Lower leg skin (tissue), 4 donors: ENCODE data around the gene EVX2. TPM values are rescaled to one million over a fixed set of nuclear protein-coding genes. Genes with fewer than 3 reads are reported as not detected.

ENCODE experiments used
- DNase-seq, 2 donors: peaks; one replicate each; pipeline ENCODE4 v3.0.0-alpha.2; 2019; ENCODE audit warnings: low spot score in 2 of 2
- H3K4me3 ChIP-seq: fragments of 200-600 bp; sonication (generic); 2 replicates; pipeline ENCODE4 v1.5.1; 2017; ENCODE audit warnings: mild to moderate bottlenecking, low read depth; ENCODE audit not compliant: poor library complexity, severe bottlenecking
- POLR2A ChIP-seq, 2 donors: fragments of 450-650 bp; IDR thresholded peaks; one replicate each; pipeline ENCODE4 v1.6.1; 2016 to 2017; ENCODE audit warnings: antibody characterized with exemption in 2 of 2, mild to moderate bottlenecking in 1 of 2, moderate library complexity in 1 of 2
- WGBS, 2 donors: methylation state at CpG; one replicate each; pipeline ENCODE4 v1.1.5; 2018; 5-methylcytosine and 5-hydroxymethylcytosine counted together
- intact Hi-C: fragments of 100-400 bp; cut with DNase I; formaldehyde crosslinking; loops from one replicate; pipeline ENCODE4 v1.15.0; 2023; ENCODE audit warnings: low total_unique reads
- total RNA-seq, 4 donors: library from RNA; depleted of rRNA; stranded (reverse); fragments of >200 nt; gene quantifications; one replicate each; pipeline ENCODE4 v1.1.0, GENCODE V29; 2016
- TF ChIP-seq, protein P1 (sequence below), 3 donors: fragments of 450-650 bp; IDR thresholded peaks; one replicate each; pipeline ENCODE4 v1.5.1; 2016; ENCODE audit warnings: antibody characterized with exemption in 3 of 3, mild to moderate bottlenecking in 3 of 3, moderate library complexity in 2 of 3

EVX2 gene
- total RNA-seq, 4 donors from 2014 or later = not detected

DNA sequence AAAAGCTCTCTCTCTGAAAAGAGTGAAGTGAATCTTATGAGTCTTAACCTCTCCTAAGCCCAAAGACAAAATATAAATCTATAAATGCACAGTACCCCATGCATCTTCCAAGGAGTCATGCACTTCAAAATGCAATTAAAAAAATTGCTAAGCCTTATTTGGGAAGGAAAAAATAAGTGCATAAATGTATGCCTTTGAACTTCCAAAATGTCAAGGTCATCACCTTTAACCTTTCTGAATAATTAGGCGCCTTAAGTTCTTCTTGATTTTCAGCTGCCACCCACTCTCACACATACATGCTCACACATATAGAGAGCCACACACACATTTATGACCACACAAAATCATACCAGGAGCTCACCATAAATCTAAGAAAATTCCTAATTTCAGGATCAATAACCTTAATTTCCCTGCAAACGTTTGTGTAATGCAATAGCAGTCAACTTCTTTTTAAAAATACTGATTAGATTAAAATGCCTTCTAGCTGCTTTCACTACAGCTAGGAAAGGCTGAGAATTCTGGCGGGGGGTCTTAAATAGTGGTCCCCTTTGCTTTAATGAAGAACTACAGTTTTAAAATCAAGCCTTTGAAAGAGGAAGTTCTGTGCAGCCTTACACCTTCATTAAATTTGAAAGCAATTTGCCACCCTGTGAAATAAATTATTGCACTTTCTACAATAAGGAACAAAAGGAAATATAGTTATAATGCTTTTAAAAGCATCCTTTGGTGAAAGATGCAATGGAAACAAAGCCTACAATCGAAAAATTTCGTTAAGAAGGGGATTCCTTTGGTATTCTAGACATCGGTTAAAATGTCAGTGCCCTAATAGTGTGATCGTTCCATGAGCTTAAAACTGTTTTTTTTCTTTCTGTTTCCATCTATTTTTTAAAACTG, 26.9 kb upstream of the EVX2 start:
- no peak for TF ChIP-seq POLR2A (IDR thresholded peaks at IDR 0.05)
- TF ChIP-seq, protein P1, sequence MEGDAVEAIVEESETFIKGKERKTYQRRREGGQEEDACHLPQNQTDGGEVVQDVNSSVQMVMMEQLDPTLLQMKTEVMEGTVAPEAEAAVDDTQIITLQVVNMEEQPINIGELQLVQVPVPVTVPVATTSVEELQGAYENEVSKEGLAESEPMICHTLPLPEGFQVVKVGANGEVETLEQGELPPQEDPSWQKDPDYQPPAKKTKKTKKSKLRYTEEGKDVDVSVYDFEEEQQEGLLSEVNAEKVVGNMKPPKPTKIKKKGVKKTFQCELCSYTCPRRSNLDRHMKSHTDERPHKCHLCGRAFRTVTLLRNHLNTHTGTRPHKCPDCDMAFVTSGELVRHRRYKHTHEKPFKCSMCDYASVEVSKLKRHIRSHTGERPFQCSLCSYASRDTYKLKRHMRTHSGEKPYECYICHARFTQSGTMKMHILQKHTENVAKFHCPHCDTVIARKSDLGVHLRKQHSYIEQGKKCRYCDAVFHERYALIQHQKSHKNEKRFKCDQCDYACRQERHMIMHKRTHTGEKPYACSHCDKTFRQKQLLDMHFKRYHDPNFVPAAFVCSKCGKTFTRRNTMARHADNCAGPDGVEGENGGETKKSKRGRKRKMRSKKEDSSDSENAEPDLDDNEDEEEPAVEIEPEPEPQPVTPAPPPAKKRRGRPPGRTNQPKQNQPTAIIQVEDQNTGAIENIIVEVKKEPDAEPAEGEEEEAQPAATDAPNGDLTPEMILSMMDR (IDR thresholded peaks at IDR 0.05) = no peak
- WGBS, 2 donors = 35 to 37% methylated on average over 7 of the region's 7 CpGs
- DNase-seq = no peak
- intact Hi-C loops = no loop called here
- H3K4me3 ChIP-seq = no peak overlapping the region

GRCh38 chr2:176109946-176110345, 26.2 kb upstream of the EVX2 start:
- H3K4me3 ChIP-seq = no peak overlapping the region

GRCh38 chr2:176109192-176109901, 25.6 kb upstream of the EVX2 start:
- 29 to 48% methylated on average over 26 of the region's 26 CpGs for WGBS, 2 donors
- H3K4me3 ChIP-seq = no peak overlapping the region
- TF ChIP-seq, protein P1 (IDR thresholded peaks at IDR 0.05) = no peak
- TF ChIP-seq POLR2A (IDR thresholded peaks at IDR 0.05) = no peak
- no peak for DNase-seq
- intact Hi-C loops = loop anchor here (5.0 kb wide), 1 partner anchor 1288 kb away; no protein-coding TSS in a partner anchor

More at GRCh38 chr2:176109946-176110345, 26.2 kb upstream of the EVX2 start:
- DNase-seq = peak in 1 of 2 donors; percentile 70
- WGBS, 2 donors = 44 to 54% methylated on average over 4 of the region's 4 CpGs
- TF ChIP-seq POLR2A (IDR thresholded peaks at IDR 0.05) = no peak
- TF ChIP-seq, protein P1 (IDR thresholded peaks at IDR 0.05) = no peak
- intact Hi-C loops = loop anchor here (5.0 kb wide), 1 partner anchor 1287 kb away; no protein-coding TSS in a partner anchor

- WGBS, 2 donors = 0 to 10% methylated on average over 2 to 8 of the region's 59 CpGs
- DNase-seq = peak in 1 of 2 donors; percentile 76
- no peak for TF ChIP-seq POLR2A (IDR thresholded peaks at IDR 0.05)
- TF ChIP-seq, protein P1 (IDR thresholded peaks at IDR 0.05) = no peak
- H3K4me3 ChIP-seq = no peak overlapping the region
- intact Hi-C loops = loop anchor here (5.0 kb wide), 1 partner anchor 1290 kb away; no protein-coding TSS in a partner anchor
These were observed 24.0 kb upstream of the EVX2 start for GRCh38 chr2:176107731-176108181.

DNA sequence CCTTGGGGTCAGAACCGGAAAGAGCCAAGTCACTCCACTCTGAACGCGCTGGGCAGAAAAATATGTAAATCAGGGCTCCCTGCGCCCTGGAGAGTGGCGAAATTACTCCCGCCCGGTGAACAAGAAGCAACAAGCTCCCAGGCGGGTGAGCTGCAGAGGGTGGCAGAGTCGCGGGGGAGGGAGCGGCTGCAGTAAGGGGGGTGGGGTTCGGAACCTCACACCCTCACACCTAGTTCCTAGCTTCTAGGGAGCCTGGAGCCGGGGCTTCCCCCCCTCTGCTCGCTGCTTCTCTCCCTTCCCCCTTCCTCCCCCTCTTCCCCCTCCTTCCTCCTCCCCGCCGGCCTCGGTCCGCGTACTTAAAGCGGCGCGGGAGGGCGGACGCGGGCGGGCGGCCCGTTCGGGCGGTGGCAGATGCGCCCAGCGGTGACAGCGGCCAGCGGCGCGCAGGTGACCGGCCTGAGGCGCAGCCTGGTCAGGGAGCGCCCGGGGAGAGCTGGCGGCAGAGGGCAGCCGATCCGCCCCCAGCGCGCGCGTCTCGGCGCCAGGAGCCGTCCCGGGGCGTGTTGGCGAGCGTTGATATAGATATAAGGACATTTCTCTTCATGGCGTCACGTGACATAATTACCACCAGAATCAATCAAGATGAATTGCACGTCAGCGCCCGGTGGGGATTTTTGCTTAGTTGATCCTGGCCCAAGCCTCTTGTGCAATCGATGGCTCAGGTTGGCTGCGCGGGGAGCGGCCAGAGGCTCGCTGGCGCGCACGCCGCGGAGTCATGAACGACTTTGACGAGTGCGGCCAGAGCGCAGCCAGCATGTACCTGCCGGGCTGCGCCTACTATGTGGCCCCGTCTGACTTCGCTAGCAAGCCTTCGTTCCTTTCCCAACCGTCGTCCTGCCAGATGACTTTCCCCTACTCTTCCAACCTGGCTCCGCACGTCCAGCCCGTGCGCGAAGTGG, 23.1 kb upstream of the EVX2 start, which contains the start of gene HOXD11:
HOXD11 (plus strand) TSS at position 700 of the 959 bp plus-strand sequence; CDS start at position 776, 76 bp downstream.
- intact Hi-C loops = loop anchor here (5.0 kb wide), 1 partner anchor 1290 kb away; no protein-coding TSS in a partner anchor
- TF ChIP-seq POLR2A (IDR thresholded peaks at IDR 0.05) = no peak
- TF ChIP-seq, protein P1 (IDR thresholded peaks at IDR 0.05) = no peak
- WGBS, 2 donors = 2 to 3% methylated on average over 68 to 72 of the region's 85 CpGs
- peak within 1 kb of the TSS; percentile 27 for H3K4me3 ChIP-seq
- DNase-seq = peak in 1 of 2 donors; percentile 89
